Limb (tissue), 2 donors: ENCODE data around the gene SLC25A47.

Source experiments
- DNase-seq, 2 donors: peaks; one replicate each; pipeline ENCODE4 v3.0.0-alpha.2; 2016; ENCODE audit errors: extremely low spot score in 2 of 2

The SLC25A47 gene

GRCh38 chr14:100322138-100322957, 791 bp upstream of the SLC25A47 start:
- no peak for DNase-seq

GRCh38 chr14:100323942-100324307, 786 bp downstream of the SLC25A47 start:
- DNase-seq: no peak

GRCh38 chr14:100325231-100325632, 2.1 kb downstream of the SLC25A47 start:
- no peak for DNase-seq

- no peak for DNase-seq
Measured at GRCh38 chr14:100325958-100326357, 2.8 kb downstream of the SLC25A47 start.

- no peak for DNase-seq
Measured at GRCh38 chr14:100327128-100327527, 4.0 kb downstream of the SLC25A47 start.

GRCh38 chr14:100328495-100329163, 5.5 kb downstream of the SLC25A47 start:
- no peak for DNase-seq

- no peak for DNase-seq
Measured at GRCh38 chr14:100329233-100330006, 6.3 kb downstream of the SLC25A47 start.

- no peak for DNase-seq
Measured at GRCh38 chr14:100330007-100330344, 6.8 kb downstream of the SLC25A47 start.

- DNase-seq: no peak
Measured at GRCh38 chr14:100330388-100330931, 7.3 kb downstream of the SLC25A47 start.

GRCh38 chr14:100332071-100332639, 9.0 kb downstream of the SLC25A47 start:
- no peak for DNase-seq

GRCh38 chr14:100332797-100333196, 9.7 kb downstream of the SLC25A47 start:
- no peak for DNase-seq

- DNase-seq: no peak
Measured at GRCh38 chr14:100333311-100333710, 10.2 kb downstream of the SLC25A47 start.

- no peak for DNase-seq
Measured at GRCh38 chr14:100333827-100334226, 10.7 kb downstream of the SLC25A47 start.

- no peak for DNase-seq
Measured at GRCh38 chr14:100334904-100335303, 11.8 kb downstream of the SLC25A47 start.

- DNase-seq: no peak
Measured at GRCh38 chr14:100336618-100337530, 13.7 kb downstream of the SLC25A47 start.

GRCh38 chr14:100339766-100340422, 16.8 kb downstream of the SLC25A47 start:
- DNase-seq: no peak

- DNase-seq: no peak
Measured at GRCh38 chr14:100340423-100340813, 17.3 kb downstream of the SLC25A47 start.

- no peak for DNase-seq
Measured at GRCh38 chr14:100341301-100342031, 18.3 kb downstream of the SLC25A47 start.

GRCh38 chr14:100342195-100342594, 19.1 kb downstream of the SLC25A47 start:
- DNase-seq: no peak
